ENCODE data around the gene KLHL41.
"Not testable (repeated sequence)": the region's sequence is repeated elsewhere in the genome, so short reads cannot be mapped to it uniquely, and the experiment has no call there.

KLHL41 gene

DNA sequence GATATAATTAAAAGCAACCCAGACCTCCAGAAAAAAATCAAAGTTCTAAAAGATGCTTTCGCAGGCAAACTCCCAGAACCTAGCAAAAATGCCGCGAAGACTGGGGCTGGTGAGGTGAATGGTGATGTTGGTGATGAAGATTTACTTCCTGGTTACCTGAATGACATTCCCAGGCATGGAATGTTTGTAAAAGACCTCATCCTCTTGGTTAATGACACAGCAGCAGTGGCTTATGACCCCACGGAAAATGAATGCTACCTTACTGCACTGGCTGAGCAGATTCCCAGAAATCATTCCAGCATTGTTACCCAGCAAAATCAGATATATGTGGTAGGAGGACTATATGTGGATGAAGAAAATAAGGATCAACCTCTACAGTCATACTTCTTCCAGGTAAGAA is 994 bp downstream of the KLHL41 start:
- no peak for DNase-seq

DNA sequence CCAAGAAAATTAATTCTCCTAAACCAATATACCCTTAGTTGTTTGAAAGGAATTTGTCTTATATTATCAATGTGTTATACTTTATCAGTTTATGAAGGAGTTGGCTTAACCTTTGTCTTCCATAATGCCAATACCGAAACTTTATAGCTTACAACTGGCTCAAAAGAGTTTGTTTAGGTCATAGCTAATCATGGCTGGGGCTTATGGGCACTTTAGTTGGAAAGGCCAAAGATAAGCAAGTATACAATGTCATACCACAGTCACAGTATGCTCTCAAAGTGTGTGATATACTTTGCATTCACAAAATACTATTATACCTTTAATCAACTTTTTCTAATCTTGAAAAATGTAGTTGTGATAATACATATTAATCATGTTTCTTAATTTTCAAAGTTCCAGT is 2.3 kb downstream of the KLHL41 start:
- no peak for DNase-seq

DNA sequence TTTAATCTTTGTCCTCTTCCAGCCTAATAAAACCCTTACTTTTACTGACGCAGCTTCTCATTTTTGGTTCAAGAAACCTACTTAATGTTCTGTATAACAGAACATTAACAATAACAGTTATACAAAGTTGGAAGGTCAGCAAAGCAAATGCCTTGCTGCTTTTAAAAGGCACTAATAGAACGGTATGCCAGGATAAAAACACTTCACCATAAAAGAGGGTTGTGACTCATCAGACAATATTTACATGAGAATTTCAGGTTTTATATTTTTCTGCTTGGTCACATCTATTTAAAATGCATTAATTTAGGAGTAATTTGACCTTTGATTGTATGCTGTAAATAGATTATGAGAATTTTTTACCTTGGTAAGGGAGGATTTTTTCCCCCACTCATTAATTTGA is 3.0 kb downstream of the KLHL41 start:
- no peak for DNase-seq

DNA sequence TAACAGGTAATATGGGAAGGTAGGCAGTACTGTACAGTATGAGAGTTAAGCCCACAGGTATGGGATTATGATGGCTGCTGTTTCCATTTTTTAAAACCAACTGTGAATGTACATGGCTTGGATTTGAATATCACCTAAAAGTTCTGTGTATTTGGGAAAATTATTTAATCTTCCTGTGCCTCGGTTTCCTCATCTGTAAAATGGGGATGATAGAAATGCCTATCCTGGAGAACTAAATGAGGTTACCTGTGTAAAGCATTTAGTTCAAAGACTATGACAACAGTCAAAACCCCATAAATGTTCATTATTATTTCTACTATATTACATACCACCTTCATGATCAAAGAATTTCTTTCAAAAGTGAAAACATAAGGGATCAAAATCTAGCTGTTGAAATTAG is 3.6 kb downstream of the KLHL41 start:
- DNase-seq = no peak

DNA sequence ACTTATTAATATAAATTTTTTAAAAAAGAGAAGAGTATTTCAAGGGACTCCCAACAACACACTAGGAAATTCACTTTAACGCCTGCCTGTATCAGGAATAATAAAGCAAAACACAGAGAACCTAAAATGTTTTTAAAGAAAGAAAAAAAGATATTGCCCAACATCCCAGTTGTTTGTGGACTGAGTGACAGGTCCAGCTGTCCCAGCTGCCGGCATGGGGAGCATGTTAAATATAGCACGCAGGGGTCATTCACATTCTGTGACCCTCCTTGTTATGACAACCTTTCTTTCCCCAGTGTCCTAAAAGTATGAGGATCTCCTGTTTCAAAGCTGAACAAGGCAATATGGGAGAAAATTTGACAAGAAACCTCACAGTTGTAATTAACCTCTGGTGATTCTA is 4.4 kb downstream of the KLHL41 start:
- DNase-seq = no peak

DNA sequence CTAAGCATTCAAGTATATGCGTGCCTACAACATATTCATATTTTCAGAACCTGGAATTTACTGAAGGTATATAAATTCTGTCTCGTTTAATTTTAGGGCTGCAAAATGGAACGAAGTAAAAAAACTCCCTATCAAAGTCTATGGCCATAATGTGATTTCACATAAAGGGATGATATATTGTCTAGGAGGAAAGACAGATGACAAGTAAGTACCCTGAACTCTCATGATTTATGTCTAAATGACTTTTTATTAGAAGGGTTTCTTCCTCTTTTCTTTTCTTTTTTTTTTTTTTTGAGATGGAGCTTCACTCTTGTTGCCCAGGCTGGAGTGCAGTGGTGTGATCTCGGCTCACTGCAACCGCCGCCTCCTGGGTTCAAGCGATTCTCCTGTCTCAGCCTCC is 5.3 kb downstream of the KLHL41 start:
- not testable (repeated sequence) for DNase-seq

DNA sequence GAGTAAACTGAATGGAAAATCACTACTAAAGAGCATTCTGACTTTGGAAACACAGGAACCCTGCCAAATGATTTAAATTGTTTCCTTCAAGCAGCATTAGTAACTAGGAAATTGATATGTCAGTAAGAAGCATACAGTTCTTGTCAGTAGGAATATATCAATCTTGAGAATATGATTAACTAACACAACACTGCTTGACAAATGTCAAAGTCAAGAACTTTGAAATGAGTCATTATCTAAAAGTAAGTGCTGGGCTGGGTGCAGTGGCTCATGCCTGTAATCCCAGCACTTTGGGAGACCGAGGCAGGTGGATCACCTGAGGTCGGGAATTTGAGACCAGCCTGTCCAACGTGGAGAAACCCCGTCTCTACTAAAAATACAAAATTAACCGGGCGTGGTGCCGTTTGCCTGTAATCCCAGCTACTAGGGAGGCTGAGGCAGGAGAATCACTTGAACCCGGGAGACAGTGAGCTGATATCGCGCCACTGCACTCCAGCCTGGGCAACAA is 7.0 kb downstream of the KLHL41 start:
- DNase-seq = not testable (repeated sequence)

DNA sequence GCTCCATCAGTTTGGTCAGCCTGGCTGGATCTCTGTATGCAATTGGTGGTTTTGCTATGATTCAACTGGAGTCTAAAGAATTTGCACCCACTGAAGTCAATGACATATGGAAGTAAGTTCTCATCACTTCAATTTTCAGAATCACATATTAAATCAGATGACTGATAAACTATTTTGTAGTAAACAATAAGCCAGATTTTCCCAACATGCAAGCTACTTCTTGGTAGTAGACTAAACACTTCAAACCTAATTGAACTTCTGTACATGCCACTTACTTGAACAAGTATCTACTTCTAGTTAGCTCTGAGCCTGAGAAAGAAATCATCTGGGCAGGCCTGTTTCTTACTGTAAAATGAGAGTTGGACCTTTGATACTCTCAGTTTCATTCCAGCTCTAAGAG is 11.4 kb downstream of the KLHL41 start:
- DNase-seq = no peak

DNA sequence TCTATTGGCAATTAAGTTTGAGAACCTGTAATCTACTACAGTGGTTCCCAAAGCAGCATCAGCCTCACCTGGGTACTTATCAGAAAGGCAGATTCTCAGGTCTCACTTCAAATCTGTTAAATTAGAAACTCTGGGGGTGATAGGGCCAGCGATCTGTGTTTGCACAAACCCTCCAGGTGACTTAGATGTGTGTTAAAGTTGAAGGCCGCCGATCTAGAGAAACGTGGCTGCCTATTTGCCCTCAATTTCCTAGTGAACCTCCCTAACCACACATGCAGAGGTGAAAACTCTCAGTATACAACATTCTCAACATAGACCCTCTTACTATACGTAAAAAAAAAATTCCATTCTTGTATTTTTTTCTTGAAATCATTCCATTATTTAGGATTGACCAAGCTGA is 14.2 kb downstream of the KLHL41 start:
- no peak for DNase-seq

DNA sequence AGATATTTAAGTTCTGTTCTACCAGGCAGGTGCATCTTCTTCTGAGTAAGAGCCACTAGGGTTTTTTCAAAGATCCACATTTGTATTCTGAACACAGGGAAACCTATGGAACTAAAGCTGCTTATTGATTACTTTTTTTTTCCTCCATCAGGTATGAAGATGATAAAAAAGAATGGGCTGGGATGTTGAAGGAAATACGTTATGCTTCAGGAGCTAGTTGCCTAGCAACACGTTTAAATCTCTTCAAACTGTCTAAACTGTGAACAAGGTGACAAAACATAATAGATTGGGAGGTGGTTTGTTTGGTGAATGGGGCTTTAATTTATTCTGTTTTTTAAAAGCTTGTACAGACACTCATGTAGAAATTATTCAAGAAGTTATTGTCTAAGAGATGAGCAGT is 15.9 kb downstream of the KLHL41 start:
- DNase-seq = no peak

DNA sequence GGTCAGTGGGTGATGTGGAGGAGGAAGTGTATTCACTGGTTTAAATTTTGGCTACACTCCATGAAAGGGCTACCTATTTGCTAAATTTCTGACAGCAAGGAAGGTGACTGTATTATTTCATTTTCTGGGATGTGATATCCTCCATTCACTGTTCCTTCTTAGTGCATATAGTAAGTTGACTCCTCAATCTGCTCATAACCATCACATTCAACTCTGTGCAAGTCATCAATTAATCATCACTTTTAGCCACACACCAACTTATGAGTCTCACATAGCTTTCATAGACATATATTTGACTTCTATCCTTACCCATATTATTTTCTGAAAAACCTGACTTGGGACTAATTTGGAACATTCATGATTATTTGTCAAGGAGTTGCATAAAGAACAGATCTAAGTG is 16.9 kb downstream of the KLHL41 start:
- no peak for DNase-seq

DNA sequence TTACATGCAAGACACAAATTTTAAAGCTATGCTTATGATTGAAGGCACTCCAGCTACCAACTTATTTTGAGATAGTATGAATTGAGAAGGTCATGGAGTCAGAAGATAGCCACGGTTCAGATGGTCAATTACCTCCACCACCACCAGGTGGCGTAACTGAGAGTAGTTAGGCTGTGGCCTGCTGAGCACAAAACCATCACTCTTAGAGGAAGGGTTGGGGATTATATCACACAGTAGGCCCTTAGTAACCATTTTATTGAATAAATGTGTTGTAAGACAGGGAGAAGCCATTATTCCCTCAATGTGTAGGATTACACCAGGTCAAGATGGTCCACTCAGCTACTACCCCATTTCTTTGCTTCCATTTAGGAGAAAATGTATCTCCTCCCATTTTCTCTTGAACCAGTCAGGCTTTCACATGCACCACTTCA is 18.8 kb downstream of the KLHL41 start:
- DNase-seq = no peak

DNA sequence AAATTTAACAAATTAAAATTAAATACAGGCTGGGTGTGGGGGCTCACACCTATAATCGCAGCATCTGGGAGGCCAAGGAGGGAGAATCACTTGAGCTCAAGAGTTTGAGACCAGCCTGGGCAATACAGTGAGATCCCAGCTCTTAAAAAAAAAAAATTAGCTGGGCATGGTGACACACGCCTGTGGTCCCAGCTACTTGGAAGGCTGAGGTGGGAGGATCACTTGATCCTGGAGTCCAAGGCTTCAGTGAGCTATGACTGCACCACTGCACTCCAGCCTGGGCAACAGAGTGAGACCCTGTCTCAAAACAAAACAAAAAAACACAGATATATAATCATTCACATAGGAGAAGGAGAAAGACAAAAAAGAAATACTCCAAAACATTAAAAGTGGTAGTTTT is 30.0 kb downstream of the KLHL41 start:
- not testable (repeated sequence) for DNase-seq

DNA sequence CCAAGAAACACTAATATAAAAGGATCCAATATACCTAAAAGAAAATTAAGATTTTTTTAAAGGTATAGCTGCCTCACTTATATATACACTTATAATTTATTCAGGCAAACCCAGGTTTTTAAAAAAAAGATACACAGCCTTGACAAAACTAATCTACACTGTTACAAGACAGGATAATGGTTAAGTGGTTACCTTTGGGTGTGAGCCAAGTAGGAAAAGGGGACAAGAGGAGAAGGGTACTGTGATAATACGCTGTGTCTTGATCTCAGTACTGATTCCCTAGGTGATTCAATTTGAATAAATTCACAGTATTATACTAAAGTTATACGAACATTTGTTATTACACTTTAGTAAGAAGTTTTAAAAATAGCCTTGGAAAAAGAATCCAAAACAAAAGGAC is 30.6 kb downstream of the KLHL41 start:
- DNase-seq = no peak

DNA sequence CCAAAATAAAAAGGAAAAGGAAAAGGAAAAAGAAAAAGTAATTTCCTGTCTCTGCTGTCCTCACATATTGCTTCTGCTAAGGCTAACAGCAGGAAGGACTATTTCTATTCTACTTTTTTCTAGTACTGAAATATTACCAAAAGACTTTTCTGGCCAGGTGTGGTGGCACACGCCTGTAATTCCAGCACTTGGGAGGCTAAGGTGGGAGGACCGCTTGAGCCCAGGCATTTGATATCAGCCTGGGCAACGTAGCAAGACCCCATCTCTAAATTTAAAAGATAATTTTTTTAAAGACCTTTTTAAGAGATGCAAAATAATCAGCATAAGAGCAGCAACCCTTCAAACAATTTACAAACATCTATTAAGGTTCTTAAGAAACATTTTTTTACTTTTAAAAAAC is 32.9 kb downstream of the KLHL41 start:
- no peak for DNase-seq

DNA sequence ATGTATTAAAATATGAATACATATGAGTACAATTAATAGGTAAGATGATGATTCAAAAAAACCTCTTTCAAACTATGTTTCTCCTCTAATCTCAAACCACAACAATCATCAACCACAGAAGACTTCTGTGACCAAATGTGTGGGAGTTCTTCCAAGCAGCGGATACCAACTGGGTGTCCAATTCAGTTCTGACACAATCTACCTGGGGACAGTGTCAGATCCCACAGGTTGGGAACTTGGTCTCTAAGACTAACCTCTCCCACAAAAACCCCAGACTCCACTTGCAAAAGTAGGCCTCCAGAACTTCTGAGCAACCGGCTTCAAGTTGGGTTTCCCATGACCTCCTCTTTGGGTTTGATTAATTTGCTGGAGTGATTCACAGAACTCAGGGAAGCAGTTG is 37.3 kb downstream of the KLHL41 start:
- no peak for DNase-seq

DNA sequence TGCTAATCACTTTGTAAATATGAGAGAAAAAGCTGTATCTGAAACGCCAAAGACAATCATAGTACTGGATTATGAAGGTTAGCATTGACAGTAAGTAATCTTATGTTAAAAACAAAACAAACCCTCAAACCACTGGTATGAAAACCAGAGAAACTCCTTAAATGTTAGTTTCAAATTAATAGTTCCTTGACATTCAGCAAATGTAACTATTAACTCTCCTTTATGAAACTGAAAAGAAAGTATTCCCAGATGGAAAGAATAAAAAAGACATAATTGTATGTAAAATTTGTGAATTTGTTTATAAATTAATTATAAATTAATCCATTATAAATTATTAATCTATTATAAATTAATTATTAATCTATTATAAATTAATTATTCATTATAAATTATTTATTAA is 51.9 kb downstream of the KLHL41 start:
- no peak for DNase-seq

DNA sequence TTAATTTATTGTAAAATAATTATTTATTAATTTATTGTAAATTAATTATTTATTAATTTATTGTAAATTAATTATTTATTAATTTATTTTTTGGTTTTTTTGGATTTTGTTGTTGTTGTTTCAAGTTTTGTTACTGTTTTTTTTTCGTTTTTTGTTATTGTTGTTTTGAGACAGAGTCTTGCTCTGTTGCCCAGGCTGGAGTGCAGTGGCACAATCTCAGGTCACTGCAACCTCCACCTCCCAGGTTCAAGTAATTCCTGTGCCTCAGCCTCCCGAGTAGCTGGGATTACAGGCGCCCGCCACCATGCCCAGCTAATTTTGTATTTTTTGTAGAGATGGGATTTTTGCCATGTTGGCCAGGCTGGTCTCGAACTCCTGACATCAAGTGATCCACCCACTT is 52.6 kb downstream of the KLHL41 start:
- not testable (repeated sequence) for DNase-seq

DNA sequence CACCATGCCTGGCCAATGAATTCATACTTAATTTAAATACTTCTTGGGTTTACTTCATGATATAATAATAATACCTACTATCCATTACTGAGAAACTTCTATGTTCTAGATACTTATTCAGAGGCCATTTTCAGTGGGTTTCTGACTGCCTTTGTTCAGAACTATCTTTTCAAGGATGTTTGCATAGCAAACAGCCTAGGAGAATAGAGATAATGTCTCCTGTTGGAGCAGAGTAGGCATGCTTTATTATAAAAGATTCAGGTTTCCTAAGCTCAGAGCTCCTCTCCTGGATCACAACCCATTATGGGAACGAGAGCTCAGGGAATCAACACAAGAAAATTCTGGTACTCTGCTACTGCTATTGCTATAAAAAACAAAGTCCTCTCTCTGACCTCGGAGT is 53.0 kb downstream of the KLHL41 start:
- DNase-seq = no peak

DNA sequence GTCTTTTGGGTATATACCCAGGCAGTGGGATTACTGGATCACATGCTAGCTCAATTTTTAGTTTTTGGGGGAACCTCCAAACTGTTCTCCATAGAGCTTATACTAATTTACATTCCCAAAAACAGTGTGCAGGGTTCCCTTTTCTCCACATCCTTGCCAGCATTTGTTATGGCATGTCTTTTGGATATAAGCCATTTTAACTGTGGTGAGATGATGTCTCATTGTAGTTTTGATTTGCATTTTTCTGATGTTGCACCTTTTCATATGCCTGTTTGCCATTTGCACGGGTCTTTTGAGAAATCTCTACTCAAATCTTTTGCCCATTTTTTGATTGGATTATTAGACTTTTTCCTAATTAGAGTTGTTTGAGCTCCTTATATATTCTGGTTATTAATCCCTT is 56.2 kb downstream of the KLHL41 start:
- DNase-seq = no peak

DNA sequence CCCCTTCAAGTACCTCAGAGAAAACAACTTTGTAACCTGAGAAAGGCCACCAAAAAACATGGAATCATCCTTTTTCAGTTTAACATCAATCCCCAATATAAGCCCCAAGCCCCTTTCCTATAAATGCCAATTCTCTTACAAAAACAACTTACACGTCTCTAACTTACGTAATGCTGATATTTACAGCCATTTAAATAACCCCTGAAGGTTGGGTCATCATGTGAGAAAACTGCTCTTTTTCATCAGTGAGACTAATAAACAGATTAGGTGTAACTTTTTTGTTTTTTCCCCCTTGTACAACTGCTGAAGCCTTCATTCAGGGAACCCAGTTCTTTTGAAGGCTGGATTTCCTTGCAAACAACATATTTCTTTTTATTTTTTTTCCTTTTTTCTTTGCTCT is 60.4 kb downstream of the KLHL41 start:
- no peak for DNase-seq

DNA sequence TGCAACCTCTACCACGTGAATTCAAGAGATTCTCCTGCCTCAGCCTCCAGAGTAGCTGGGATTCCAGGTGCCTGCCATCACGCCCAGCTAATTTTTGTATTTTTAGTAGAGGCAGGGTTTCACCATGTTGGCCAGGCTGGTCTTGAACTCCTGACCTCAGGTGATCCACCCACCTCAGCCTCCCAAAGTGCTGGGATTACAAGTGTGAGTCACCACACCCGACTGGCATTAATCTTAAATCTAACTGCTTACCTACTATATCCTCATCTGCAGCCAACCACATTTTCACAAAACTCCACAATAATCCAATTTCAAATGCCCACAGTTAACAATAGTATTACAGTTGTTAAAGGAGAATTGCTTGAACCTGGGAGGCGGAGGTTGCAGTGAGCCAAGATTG is 61.2 kb downstream of the KLHL41 start:
- DNase-seq = not testable (repeated sequence)

DNA sequence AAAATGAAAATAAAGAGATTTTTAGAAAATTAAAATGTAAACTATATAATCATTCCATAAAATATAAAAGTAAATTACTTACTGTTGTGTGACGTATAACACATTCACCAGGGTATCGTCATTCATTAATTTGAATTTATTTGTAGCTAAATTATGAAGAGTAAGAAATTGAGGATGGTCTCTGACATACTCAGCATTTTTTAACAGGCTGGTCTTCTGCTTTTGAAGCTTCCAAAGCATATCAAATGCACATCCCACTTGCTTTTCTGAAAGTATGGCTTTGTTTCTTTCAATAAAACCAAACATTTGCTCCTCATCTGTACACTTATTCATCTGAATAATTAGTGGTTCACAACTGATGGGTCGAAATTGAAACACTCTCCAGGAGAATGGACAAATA is 62.1 kb downstream of the KLHL41 start:
- DNase-seq = no peak

DNA sequence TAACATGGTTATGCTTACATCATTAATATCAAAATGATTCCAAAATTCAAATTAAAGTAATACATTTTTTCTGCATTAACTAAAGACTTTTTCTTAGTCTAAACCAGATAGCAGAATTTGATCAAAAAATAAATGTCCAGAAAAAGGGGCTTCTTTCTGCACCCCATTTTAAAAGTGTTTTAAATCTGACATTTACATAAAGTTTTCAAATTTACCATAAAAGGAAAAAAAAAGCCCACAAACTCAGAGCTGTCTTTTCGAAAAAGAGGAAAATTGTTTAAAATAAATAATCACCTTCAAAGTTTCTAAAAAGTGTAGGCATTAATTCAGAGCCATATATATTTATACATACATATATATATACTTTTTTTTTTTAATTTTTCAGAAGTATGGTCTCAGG is 62.7 kb downstream of the KLHL41 start:
- DNase-seq = no peak

DNA sequence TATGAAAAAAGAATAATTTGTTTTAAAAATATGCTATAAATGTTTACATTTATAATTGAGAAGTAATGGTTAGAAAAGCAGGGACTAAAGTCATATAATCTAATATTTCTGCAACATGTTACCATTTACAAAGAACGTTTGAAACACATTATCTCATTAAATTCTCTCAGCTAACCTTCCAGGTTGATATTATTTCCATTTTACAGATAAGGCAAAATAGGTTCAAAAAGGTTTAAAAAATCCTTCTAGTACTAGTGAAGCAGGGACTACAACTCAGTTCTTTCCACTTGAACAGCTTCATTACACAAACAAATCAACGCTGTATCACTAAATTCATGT is 63.3 kb downstream of the KLHL41 start:
- no peak for DNase-seq
